Heart left ventricle (tissue), 16 donors: ENCODE results near the gene ANK3. TPM values are rescaled to one million over a fixed set of nuclear protein-coding genes. Genes with fewer than 3 reads are reported as not detected.

Experiments
- ATAC-seq, 4 donors: fragments of 200-7000 bp; cut with Tn5 transposase; one replicate each; pipeline ENCODE4 v1.9.1; 2020 to 2022; ENCODE audit warnings: moderate library complexity in 4 of 4, mild to moderate bottlenecking in 3 of 4, moderate number of reproducible peaks in 1 of 4
- DNase-seq, 5 donors: peaks; one replicate each; pipeline ENCODE4 v3.0.0-alpha.2; 2020
- H3K27ac ChIP-seq, 12 donors: fragments of 200-600 bp; sonication (generic) in 4 of 12; one replicate each; pipeline versions ENCODE4 v1.5.0 to v1.8.0; 2016 to 2022; ENCODE audit warnings: mild to moderate bottlenecking in 2 of 12
- H3K27me3 ChIP-seq, 9 donors: fragments of 200-600 bp; sonication (generic) in 2 of 9; one replicate each; pipeline versions ENCODE4 v1.5.1 to v1.8.0; 2016 to 2022; ENCODE audit warnings: mild to moderate bottlenecking in 3 of 9
- H3K36me3 ChIP-seq, 9 donors: fragments of 200-600 bp; sonication (generic) in 2 of 9; one replicate each; pipeline versions ENCODE4 v1.5.0 to v1.8.0; 2018 to 2022; ENCODE audit warnings: mild to moderate bottlenecking in 2 of 9
- H3K4me1 ChIP-seq, 12 donors: fragments of 200-600 bp; sonication (generic) in 4 of 12; one replicate each; pipeline versions ENCODE4 v1.5.0 to v1.8.0; 2016 to 2022; ENCODE audit warnings: mild to moderate bottlenecking in 3 of 12
- H3K4me3 ChIP-seq, 12 donors: fragments of 200-600 bp; sonication (generic) in 4 of 12; one replicate each; pipeline versions ENCODE4 v1.5.0 to v1.8.0; 2017 to 2022; ENCODE audit warnings: mild to moderate bottlenecking in 9 of 12, moderate library complexity in 4 of 12
- H3K9me3 ChIP-seq, 12 donors: fragments of 200-600 bp; sonication (generic) in 4 of 12; one replicate each; pipeline versions ENCODE4 v1.5.0 to v1.8.0; 2016 to 2022; ENCODE audit warnings: mild to moderate bottlenecking in 1 of 12
- POLR2A ChIP-seq, 2 donors: fragments of 450-650 bp; IDR thresholded peaks; one replicate each; pipeline ENCODE4 v1.6.1; 2017; ENCODE audit warnings: antibody characterized with exemption in 2 of 2, mild to moderate bottlenecking in 2 of 2, moderate library complexity in 2 of 2
- WGBS, 4 donors: extraction: QIAGEN DNeasy Blood & Tissue Kit in 2 of 4; methylation state at CpG; one replicate each; pipeline versions ENCODE4 v1.1.5 to v1.1.7; 2013 to 2018; 5-methylcytosine and 5-hydroxymethylcytosine counted together
- intact Hi-C, 10 donors: fragments of 100-400 bp; cut with DNase I; formaldehyde crosslinking; loops; one replicate each; pipeline versions ENCODE4 v1.11.1 to v1.14.2; 2022
- polyA plus RNA-seq, 2 donors: library from polyadenylated mRNA; stranded (reverse); fragments of 200-250 nt; gene quantifications; one replicate each; pipeline ENCODE4 v1.2.3, GENCODE V29; 2013
- total RNA-seq, 9 donors: library from RNA; depleted of rRNA in 2 of 9; stranded (reverse); fragments of >200 nt in 2 of 9; fragmentation: NEBNext Ultra II Directional in 3 of 9; extraction: Animal tissue kit (Norgen Biotek cat#: 25700) in 3 of 9; gene quantifications; one replicate each; pipeline versions ENCODE4 v1.1.0 to v1.2.4, GENCODE V29; 2016 to 2023
- TF ChIP-seq, protein P1 (sequence below), 12 donors: fragments of 200-600 bp; sonication (generic) in 4 of 12; IDR thresholded peaks; one replicate each; pipeline versions ENCODE4 v1.5.0 to v1.8.0; 2018 to 2022; ENCODE audit warnings: antibody characterized with exemption in 12 of 12, mild to moderate bottlenecking in 5 of 12
- donor health status: ischemic (EF 13 %, LVEDD 7.1; RV severe dilation, severe dysfunction).
- donor health status: healthy with polysubstance abuse.
- donor health status: DM: no; HTN: yes; CAD: no.
- donor health status: DM: no; HTN: no; CAD: no.
- donor health status: ischemic (EF 25% LVEDD 6.9; RV normal size, moderate dysfunction).
- donor health status: ischemic (EF 25% LVEDD 5.7; RV mildly dilated, moderate dysfunction).
- donor health status: healthy.
- donor health status: DM: yes; HTN: yes; CAD: no.
- donor health status: ischemic (EF 35%, LVEDD 5.7; RV mildly dilated, moderate dysfunction).
- donor health status: nonischemic (EF 11% LVEDD 7.7; RV severe dilation, severe dysfunction).
- donor health status: DM: yes; HTN: yes; CAD: no.
- donor health status: PGD.
- donor health status: ischemic (EF 29% LVEDD 5.4; RV normal size, mild dysfunction).
- donor health status: nonischemic (EF 23%, LVEDD 6.1; RV moderate dilation, normal function).

Gene ANK3
- total and polyA plus RNA-seq, 11 donors: 33.8 to 576 (median 239) TPM

DNA sequence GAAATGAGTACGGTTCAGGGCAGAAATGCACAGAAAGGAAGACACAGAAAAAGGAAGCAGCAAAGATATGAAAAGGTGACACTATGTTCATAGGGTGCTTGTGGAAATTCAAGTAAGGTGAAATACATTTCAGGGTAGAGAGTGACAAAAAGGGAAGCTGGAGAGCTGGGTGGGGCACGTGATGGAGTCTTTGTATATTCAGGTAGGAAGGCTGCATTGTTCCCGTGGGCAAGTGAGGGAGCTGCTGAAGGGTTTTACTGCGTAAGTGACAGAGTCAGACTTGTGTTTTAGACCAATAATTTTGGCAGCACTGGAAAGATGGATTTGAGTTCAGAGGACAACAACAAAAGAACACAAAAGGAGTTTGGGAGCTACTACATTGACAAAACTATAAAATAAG is 35.3 kb upstream of the ANK3 start:
- DNase-seq (no peak), ATAC-seq (no peak)
- WGBS, 4 donors: 60 to 70% (median 69%) methylated on average over 4 of the region's 4 CpGs
- H3K9me3 ChIP-seq: no peaks in the 10 kb centered on the region
- no peak overlapping the region for H3K4me3 ChIP-seq
- intact Hi-C loops: loop anchor here in 4 of 10 donors (5.0 to 10.0 kb wide), 3 partner anchors 73 to 120 kb away; no protein-coding TSS in a partner anchor
- H3K36me3 ChIP-seq: no peaks in the 10 kb centered on the region
- peaks cover 0 to 26% (median 20%) of the 10 kb centered on the region in 12 donors for H3K4me1 ChIP-seq
- no peaks in the 10 kb centered on the region for H3K27me3 ChIP-seq
- TF ChIP-seq, protein P1, sequence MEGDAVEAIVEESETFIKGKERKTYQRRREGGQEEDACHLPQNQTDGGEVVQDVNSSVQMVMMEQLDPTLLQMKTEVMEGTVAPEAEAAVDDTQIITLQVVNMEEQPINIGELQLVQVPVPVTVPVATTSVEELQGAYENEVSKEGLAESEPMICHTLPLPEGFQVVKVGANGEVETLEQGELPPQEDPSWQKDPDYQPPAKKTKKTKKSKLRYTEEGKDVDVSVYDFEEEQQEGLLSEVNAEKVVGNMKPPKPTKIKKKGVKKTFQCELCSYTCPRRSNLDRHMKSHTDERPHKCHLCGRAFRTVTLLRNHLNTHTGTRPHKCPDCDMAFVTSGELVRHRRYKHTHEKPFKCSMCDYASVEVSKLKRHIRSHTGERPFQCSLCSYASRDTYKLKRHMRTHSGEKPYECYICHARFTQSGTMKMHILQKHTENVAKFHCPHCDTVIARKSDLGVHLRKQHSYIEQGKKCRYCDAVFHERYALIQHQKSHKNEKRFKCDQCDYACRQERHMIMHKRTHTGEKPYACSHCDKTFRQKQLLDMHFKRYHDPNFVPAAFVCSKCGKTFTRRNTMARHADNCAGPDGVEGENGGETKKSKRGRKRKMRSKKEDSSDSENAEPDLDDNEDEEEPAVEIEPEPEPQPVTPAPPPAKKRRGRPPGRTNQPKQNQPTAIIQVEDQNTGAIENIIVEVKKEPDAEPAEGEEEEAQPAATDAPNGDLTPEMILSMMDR (IDR thresholded peaks at IDR 0.05): no peak
- TF ChIP-seq POLR2A (IDR thresholded peaks at IDR 0.05): no peak
- H3K27ac ChIP-seq: no peak overlapping the region

DNA sequence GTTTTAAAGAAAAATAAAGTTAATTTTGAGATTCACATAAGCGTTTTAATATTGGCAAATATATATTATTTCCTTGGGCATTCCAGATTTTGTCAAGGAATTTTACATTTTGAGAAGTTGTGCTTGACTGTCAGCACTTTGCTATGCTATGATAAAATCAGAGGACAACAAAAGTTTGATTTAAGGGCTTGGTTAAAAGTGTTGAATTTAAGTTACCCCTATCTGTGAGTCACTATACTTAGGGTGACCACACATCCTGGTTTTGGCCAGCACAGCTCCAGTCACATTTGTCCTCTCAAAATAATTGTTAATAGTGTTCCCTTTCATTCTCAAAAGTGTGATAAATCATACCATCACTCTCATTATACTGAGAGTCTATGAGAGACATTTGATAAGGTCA is 34.2 kb upstream of the ANK3 start:
- WGBS, 4 donors: 72 to 91% (median 85%) methylated on average over 1 of the region's 1 CpG
- H3K27me3 ChIP-seq: no peaks in the 10 kb centered on the region
- H3K9me3 ChIP-seq: no peaks in the 10 kb centered on the region
- DNase-seq (no peak), ATAC-seq (no peak)
- no peak for TF ChIP-seq POLR2A (IDR thresholded peaks at IDR 0.05)
- TF ChIP-seq, protein P1 (IDR thresholded peaks at IDR 0.05): no peak
- H3K4me1 ChIP-seq: peaks cover 0 to 18% (median 11%) of the 10 kb centered on the region in 12 donors
- intact Hi-C loops: loop anchor here in 4 of 10 donors (5.0 to 10.0 kb wide), 3 partner anchors 72 to 119 kb away; no protein-coding TSS in a partner anchor
- H3K4me3 ChIP-seq: no peak overlapping the region
- H3K27ac ChIP-seq: no peak overlapping the region
- no peaks in the 10 kb centered on the region for H3K36me3 ChIP-seq

DNA sequence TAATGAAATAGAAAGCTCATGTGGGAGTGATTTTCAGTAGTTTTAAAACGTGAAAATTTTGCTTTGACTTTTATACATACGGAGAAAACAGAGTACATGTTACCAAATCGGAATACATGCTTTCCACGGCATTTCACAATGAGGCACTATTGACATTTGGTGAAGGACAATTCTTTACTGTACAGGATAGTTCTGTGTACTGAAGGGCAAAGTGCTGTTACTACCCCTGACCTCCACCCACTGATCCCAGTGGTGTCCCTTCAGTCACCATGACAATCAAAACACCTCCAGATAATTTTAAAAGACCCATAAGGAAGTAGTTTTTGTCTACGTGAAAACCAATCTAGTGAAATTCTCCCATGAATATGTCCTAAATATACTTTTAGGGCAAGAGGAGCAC is 33.1 kb upstream of the ANK3 start:
- ATAC-seq (no peak), DNase-seq (no peak)
- H3K36me3 ChIP-seq: no peaks in the 10 kb centered on the region
- H3K4me1 ChIP-seq: peaks cover 0 to 13% (median 6%) of the 10 kb centered on the region in 12 donors
- H3K4me3 ChIP-seq: no peak overlapping the region
- 83 to 92% (median 85%) methylated on average over 5 of the region's 5 CpGs for WGBS, 4 donors
- intact Hi-C loops: loop anchor here in 4 of 10 donors (5.0 to 10.0 kb wide), 3 partner anchors 71 to 118 kb away; no protein-coding TSS in a partner anchor
- no peaks in the 10 kb centered on the region for H3K27me3 ChIP-seq
- H3K9me3 ChIP-seq: no peaks in the 10 kb centered on the region
- no peak overlapping the region for H3K27ac ChIP-seq
- no peak for TF ChIP-seq POLR2A (IDR thresholded peaks at IDR 0.05)
- TF ChIP-seq, protein P1 (IDR thresholded peaks at IDR 0.05): no peak

DNA sequence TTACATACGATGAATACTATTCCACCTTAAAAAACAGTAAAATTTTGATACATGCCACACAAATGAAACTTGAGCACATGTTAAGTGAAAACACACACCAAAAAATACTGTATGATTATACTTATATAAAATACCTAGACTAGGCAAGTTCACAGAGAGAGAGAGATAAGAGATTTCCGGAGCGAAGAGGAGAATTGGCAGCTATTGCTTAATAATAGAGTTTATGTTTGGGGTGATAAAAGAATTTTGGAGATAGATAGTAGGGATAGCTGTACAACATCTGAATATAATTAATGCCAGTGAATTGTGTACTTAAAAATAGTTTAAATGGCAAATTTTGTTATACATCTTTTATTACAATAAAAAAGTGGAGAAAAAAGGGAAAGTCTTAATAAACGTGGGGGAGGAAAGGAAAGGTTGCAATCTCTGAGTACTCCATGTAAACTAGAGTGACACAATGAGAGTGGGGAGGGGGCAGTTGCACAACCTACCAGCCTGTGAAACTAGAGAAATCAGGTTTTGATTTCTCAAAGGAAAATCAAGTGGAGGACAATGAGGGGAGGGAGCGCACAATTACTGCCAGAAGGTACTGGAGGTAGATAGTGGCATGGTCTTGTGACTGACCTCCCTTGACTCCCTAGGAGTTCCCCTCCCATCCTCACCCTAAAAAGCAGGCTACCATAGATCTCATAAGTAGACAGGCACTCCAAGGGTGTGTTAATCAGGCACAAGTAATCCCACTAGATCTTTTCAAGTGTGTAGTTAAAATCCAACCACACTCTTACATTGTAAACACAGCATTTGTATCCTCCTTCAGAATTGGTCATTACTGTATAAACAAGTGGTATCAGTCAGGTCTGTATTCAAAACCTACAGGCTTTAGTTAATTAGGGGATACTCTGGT is 31.6 kb upstream of the ANK3 start:
- WGBS, 4 donors: 52 to 76% (median 72%) methylated on average over 5 of the region's 5 CpGs
- DNase-seq (no peak), ATAC-seq (no peak)
- H3K27me3 ChIP-seq: no peaks in the 10 kb centered on the region
- no peaks in the 10 kb centered on the region for H3K36me3 ChIP-seq
- no peaks in the 10 kb centered on the region for H3K9me3 ChIP-seq
- H3K4me3 ChIP-seq: no peak overlapping the region
- peaks cover 0 to 3% (median 0%) of the 10 kb centered on the region in 12 donors for H3K4me1 ChIP-seq
- TF ChIP-seq, protein P1 (IDR thresholded peaks at IDR 0.05): no peak
- TF ChIP-seq POLR2A (IDR thresholded peaks at IDR 0.05): no peak
- intact Hi-C loops: loop anchor here in 4 of 10 donors (5.0 to 10.0 kb wide), 3 partner anchors 69 to 116 kb away; no protein-coding TSS in a partner anchor
- no peak overlapping the region for H3K27ac ChIP-seq
